B cell (primary cell): ENCODE measurements around the gene POLD1. TPM values are rescaled to one million over a fixed set of nuclear protein-coding genes. Genes with fewer than 3 reads are reported as not detected.

Source experiments
- ATAC-seq: fragments of 200-7000 bp; cut with Tn5 transposase; one replicate; pipeline ENCODE4 v1.10.0; 2021; ENCODE audit warnings: low read depth, mild to moderate bottlenecking, moderate number of reproducible peaks, moderate library complexity
- CTCF ChIA-PET: fragments of 350-600 bp; sonication (Branson Sonifier 250); formaldehyde crosslinking; loops from one replicate; lab custom pipeline; 2021; ENCODE audit warnings: antibody characterized with exemption, inconsistent platforms; lab: Charles Lee
- POLR2A ChIA-PET: fragments of 350-600 bp; sonication (Branson Sonifier 250); formaldehyde crosslinking; loops from one replicate; lab custom pipeline; 2021; ENCODE audit warnings: antibody characterized with exemption; lab: Charles Lee
- DNase-seq: peaks from one replicate; pipeline ENCODE4 v3.0.0; 2013
- H2AFZ ChIP-seq: 2 replicates; pipeline ENCODE4 v1.6.1; 2012; ENCODE audit warnings: mild to moderate bottlenecking, low read depth, low read length; ENCODE audit not compliant: insufficient read depth, poor library complexity, severe bottlenecking
- H3K27ac ChIP-seq, 2 donors: 1 replicate in 1 of 2; 2 replicates in 1 of 2; pipeline ENCODE4 v1.5.1; 2012 to 2013; ENCODE audit warnings: low read length in 2 of 2, mild to moderate bottlenecking in 2 of 2, moderate library complexity in 1 of 2
- H3K27me3 ChIP-seq, 4 experiments: fragments of 200-600 bp in 1 of 4; sonication (generic) in 1 of 4; replicated peaks in 1 of 4; 1 replicate in 2 of 4; 2 replicates in 2 of 4; pipeline versions ENCODE4 v1.6.1 to v1.7.0; 2013 to 2016; ENCODE audit warnings: low read length in 3 of 4, mild to moderate bottlenecking in 2 of 4, mixed read lengths in 1 of 4, moderate library complexity in 1 of 4; ENCODE audit not compliant: insufficient read depth in 4 of 4, control insufficient read depth in 3 of 4; ENCODE audit errors: control extremely low read depth in 1 of 4
- H3K36me3 ChIP-seq, 2 experiments: replicated peaks in 1 of 2; 1 replicate in 1 of 2; 2 replicates in 1 of 2; pipeline versions ENCODE4 v1.6.1 to v1.7.1; 2013; ENCODE audit warnings: low read length in 1 of 2; ENCODE audit not compliant: insufficient read depth in 2 of 2, control insufficient read depth in 1 of 2; ENCODE audit errors: control extremely low read depth in 1 of 2, extremely low read depth in 1 of 2
- H3K4me1 ChIP-seq, 2 donors: fragments of 200-600 bp in 1 of 2; sonication (generic) in 1 of 2; 1 replicate in 1 of 2; 2 replicates in 1 of 2; pipeline versions ENCODE4 v1.5.1 to v1.6.1; 2013 to 2017; ENCODE audit warnings: low read length in 2 of 2; ENCODE audit not compliant: control insufficient read depth in 2 of 2, insufficient read depth in 2 of 2
- H3K4me2 ChIP-seq: replicated peaks from 2 replicates; pipeline ENCODE3; 2012; ENCODE audit warnings: mild to moderate bottlenecking, low read depth, low read length; ENCODE audit not compliant: poor library complexity, severe bottlenecking
- H3K4me3 ChIP-seq, 5 experiments: fragments of 200-600 bp in 1 of 5; sonication (generic) in 1 of 5; 1 replicate in 3 of 5; 2 replicates in 2 of 5; pipeline versions ENCODE4 v1.5.1 to v1.7.0; 2011 to 2016; ENCODE audit warnings: low read length in 4 of 5, mild to moderate bottlenecking in 4 of 5, low read depth in 2 of 5, control low read depth in 1 of 5, moderate library complexity in 1 of 5; ENCODE audit not compliant: insufficient read depth in 1 of 5; ENCODE audit errors: control extremely low read depth in 1 of 5, extremely low read depth in 1 of 5
- H3K79me2 ChIP-seq: fragments of 200-600 bp; sonication (generic); one replicate; pipeline ENCODE4 v1.6.0; 2016; ENCODE audit warnings: low read length; ENCODE audit not compliant: control insufficient read depth, insufficient read depth
- H3K9ac ChIP-seq: fragments of 200-600 bp; sonication (generic); 2 replicates; pipeline ENCODE4 v1.6.1; 2017; ENCODE audit warnings: mild to moderate bottlenecking, low read length, moderate library complexity
- H3K9me3 ChIP-seq, 3 donors: one replicate each; pipeline versions ENCODE4 v1.6.1 to v1.7.1; 2013; ENCODE audit warnings: low read length in 2 of 3; ENCODE audit not compliant: control insufficient read depth in 2 of 3, insufficient read depth in 1 of 3; ENCODE audit errors: control extremely low read depth in 1 of 3
- H4K20me1 ChIP-seq: 2 replicates; pipeline ENCODE4 v1.6.0; 2012; ENCODE audit warnings: mild to moderate bottlenecking, low read length; ENCODE audit not compliant: insufficient read depth, control insufficient read depth, poor library complexity, severe bottlenecking
- H3K27ac Mint-ChIP-seq: one replicate; pipeline ENCODE4 v1.8.0; 2021; ENCODE audit warnings: mixed read lengths
- H3K27me3 Mint-ChIP-seq: one replicate; pipeline ENCODE4 v1.8.0; 2021; ENCODE audit warnings: mixed read lengths
- H3K4me1 Mint-ChIP-seq: one replicate; pipeline ENCODE4 v1.8.0; 2021; ENCODE audit warnings: mixed read lengths
- H3K4me3 Mint-ChIP-seq: one replicate; pipeline ENCODE4 v1.8.0; 2021; ENCODE audit warnings: mixed read lengths
- H3K9me3 Mint-ChIP-seq: one replicate; pipeline ENCODE4 v1.8.0; 2022; ENCODE audit warnings: mixed read lengths; ENCODE audit not compliant: insufficient read depth
- CTCF ChIP-seq: fragments of 200-600 bp; IDR thresholded peaks from one replicate; pipeline ENCODE4 v1.8.0; 2022; ENCODE audit warnings: antibody characterized with exemption, mild to moderate bottlenecking
- EZH2 ChIP-seq: IDR thresholded peaks from 2 replicates; pipeline ENCODE4 v1.6.1; 2012; ENCODE audit warnings: borderline replicate concordance, low read depth, mild to moderate bottlenecking, moderate library complexity, low read length; ENCODE audit not compliant: insufficient read depth, poor library complexity, severe bottlenecking
- WGBS: methylation state at CpG from one replicate; pipeline ENCODE4 v1.1.5; 2013; ENCODE audit warnings: missing lambda C conversion rate; ENCODE audit not compliant: insufficient coverage; 5-methylcytosine and 5-hydroxymethylcytosine counted together
- intact Hi-C: fragments of 100-400 bp; cut with micrococcal nuclease; formaldehyde crosslinking; loops from one replicate; pipeline ENCODE4 v1.10.0; 2022
- polyA plus RNA-seq: library from polyadenylated mRNA; depleted of rRNA; stranded (reverse); fragments of >200 nt; gene quantifications from 2 replicates; pipeline ENCODE4 v1.2.3, GENCODE V29; 2012
- total RNA-seq, 2 donors: library from RNA; stranded (reverse); fragments of 120-200 nt in 1 of 2; gene quantifications; 1 replicate in 1 of 2; 2 replicates in 1 of 2; pipeline versions ENCODE4 v1.2.3 to v1.2.4, GENCODE V29; 2013 to 2022

Gene POLD1
- total and polyA plus RNA-seq, 2 donors (not counting 1 experiment from before 2014, with no cell fraction given) = 43.6 to 65.2 TPM

- Mint-ChIP-seq H3K27ac (no peak overlapping the region), H3K27me3 (no peaks in the 10 kb centered on the region), H3K9me3 (no peaks in the 10 kb centered on the region), H3K4me1 (peaks cover 8% of the 10 kb centered on the region), H3K4me3 (no peak overlapping the region)
- Histone ChIP-seq H3K9ac (no peak overlapping the region), H3K79me2 (no peaks in the 10 kb centered on the region), H3K36me3 (no peaks in the 10 kb centered on the region), H2AFZ (no peak overlapping the region), H3K4me2 (no peak overlapping the region), H3K9me3 (peaks cover 0 to 1% (median 0%) of the 10 kb centered on the region in 3 donors), H3K27ac (no peak overlapping the region), H3K4me3 (no peak overlapping the region), H3K4me1 (no peaks in the 10 kb centered on the region), H4K20me1 (no peaks in the 10 kb centered on the region), H3K27me3 (no peaks in the 10 kb centered on the region)
- DNase-seq = no peak
- CTCF ChIA-PET = interaction anchor here (1.2 kb wide), 1 partner anchor 16 kb away, joined by 3 read pairs; no protein-coding TSS in a partner anchor
- no peak for ATAC-seq
- no peak for TF ChIP-seq CTCF
- no peak for TF ChIP-seq EZH2
- intact Hi-C loops = no loop called here
- POLR2A ChIA-PET = no interaction called here
- WGBS = no CpG with 5 or more reads among the region's 3 CpGs
These were observed 69.1 kb downstream of the POLD1 start for GRCh38 chr19:50453243-50453642.

- no peaks in the 10 kb centered on the region for H3K27me3 Mint-ChIP-seq
- H3K4me1 Mint-ChIP-seq = peaks cover 16% of the 10 kb centered on the region
- DNase-seq = no peak
- no peaks in the 10 kb centered on the region for H3K27me3 ChIP-seq
- no peak overlapping the region for H3K4me3 Mint-ChIP-seq
- intact Hi-C loops = no loop called here
- H3K4me3 ChIP-seq = no peak overlapping the region
- peaks cover 16 to 20% of the 10 kb centered on the region in 2 donors for H3K4me1 ChIP-seq
- WGBS = 74% methylated on average over 2 of the region's 2 CpGs
- no peak for ATAC-seq
- H3K9me3 Mint-ChIP-seq = no peaks in the 10 kb centered on the region
- ChIA-PET CTCF (interaction anchor here (0.9 kb wide), 1 partner anchor 108 kb away, joined by 5 read pairs; no protein-coding TSS in a partner anchor), POLR2A (no interaction called here)
- H3K9ac ChIP-seq = no peak overlapping the region
- H3K9me3 ChIP-seq = no peaks in the 10 kb centered on the region
- TF ChIP-seq EZH2 = no peak
- TF ChIP-seq CTCF = no peak
- no peaks in the 10 kb centered on the region for H3K79me2 ChIP-seq
- H3K27ac Mint-ChIP-seq = peak overlapping the region; percentile 15
- no peaks in the 10 kb centered on the region for H3K36me3 ChIP-seq
- H4K20me1 ChIP-seq = no peaks in the 10 kb centered on the region
- H3K27ac ChIP-seq = no peak overlapping the region
- H2AFZ ChIP-seq = no peak overlapping the region
- no peak overlapping the region for H3K4me2 ChIP-seq
These were observed 71.8 kb downstream of the POLD1 start for GRCh38 chr19:50455992-50456391.
